MG63 (cell line): ENCODE measurements around the gene KCNQ1. TPM values are rescaled to one million over a fixed set of nuclear protein-coding genes. Genes with fewer than 3 reads are reported as not detected.
"Not testable (repeated sequence)": the region's sequence is repeated elsewhere in the genome, so short reads cannot be mapped to it uniquely, and the experiment has no call there.

Experiments
- DNase-seq: peaks from one replicate; pipeline ENCODE4 v3.0.0-alpha.2; 2020
- H3K27me3 ChIP-seq: fragments of 250-450 bp; sonication (Bioruptor Pico); 2 replicates; pipeline ENCODE4 v1.5.1; 2020; ENCODE audit warnings: mild to moderate bottlenecking, moderate library complexity
- H3K36me3 ChIP-seq: fragments of 250-450 bp; sonication (Bioruptor Pico); 2 replicates; pipeline ENCODE4 v1.5.1; 2020; ENCODE audit warnings: mild to moderate bottlenecking, moderate library complexity
- H3K4me3 ChIP-seq: fragments of 250-450 bp; sonication (Bioruptor Pico); 2 replicates; pipeline ENCODE4 v1.5.1; 2020; ENCODE audit warnings: mild to moderate bottlenecking, moderate library complexity
- H3K9me3 ChIP-seq: fragments of 250-450 bp; sonication (Bioruptor Pico); 2 replicates; pipeline ENCODE4 v1.5.1; 2020; ENCODE audit warnings: mild to moderate bottlenecking, moderate library complexity
- total RNA-seq: library from RNA; depleted of rRNA; stranded (reverse); fragments of >200 nt; shearing (Covaris generic); gene quantifications from 2 replicates; pipeline ENCODE4 v1.2.3, GENCODE V29; 2014; ENCODE audit warnings: low replicate concordance

The KCNQ1 gene
- total RNA-seq, 1 experiment from 2014 or later: not detected

DNA sequence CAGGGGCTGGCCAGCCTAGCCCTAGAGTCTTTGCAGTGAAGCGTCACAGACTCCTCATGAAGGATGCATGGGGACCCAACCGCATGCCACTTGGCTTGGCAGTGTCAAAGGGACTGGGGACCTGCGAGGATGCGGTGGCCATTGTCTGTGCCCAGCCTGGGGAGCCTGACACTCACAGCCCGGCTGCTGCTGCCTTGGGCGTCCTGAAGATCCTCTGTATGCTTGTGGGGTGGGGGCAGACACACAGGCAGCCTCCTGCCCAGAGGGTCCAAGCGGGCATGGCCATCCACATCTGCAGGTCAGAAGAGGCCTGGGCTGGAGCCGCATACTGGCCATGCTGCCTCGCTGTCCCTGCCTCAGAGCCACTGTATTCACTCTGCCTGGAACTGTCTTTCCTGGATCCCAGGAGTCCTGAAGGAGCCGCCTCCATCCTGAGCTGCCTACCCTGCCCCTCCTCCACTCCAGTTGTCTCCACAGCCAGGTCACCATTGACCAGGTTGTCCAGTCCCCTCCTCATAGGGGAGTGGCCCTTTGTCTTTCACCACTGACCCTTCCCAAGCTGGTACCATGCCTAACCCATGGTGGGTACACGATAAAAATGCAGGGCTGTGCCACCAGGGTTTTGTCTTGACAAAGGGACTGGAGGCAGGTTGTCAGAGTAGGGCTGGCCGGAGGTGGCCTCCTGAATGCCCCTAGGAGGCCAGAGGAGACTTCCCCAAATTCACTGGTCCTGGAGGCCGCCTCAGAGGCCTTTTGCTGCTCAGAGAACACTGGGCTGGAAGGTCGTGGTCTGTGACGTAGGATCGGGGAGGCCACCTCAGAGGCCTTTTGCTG lies 148.0 kb downstream of the KCNQ1 start:
- Histone ChIP-seq H3K9me3 (no peaks in the 10 kb centered on the region), H3K4me3 (no peak overlapping the region), H3K27me3 (no peaks in the 10 kb centered on the region), H3K36me3 (no peaks in the 10 kb centered on the region)
- no peak for DNase-seq

- no peaks in the 10 kb centered on the region for H3K9me3 ChIP-seq
- H3K36me3 ChIP-seq: no peaks in the 10 kb centered on the region
- no peak for DNase-seq
- no peak overlapping the region for H3K4me3 ChIP-seq
- no peaks in the 10 kb centered on the region for H3K27me3 ChIP-seq
These were observed 148.7 kb downstream of the KCNQ1 start for GRCh38 chr11:2593393-2593950.

GRCh38 chr11:2594267-2594666 lies 149.5 kb downstream of the KCNQ1 start:
- no peak for DNase-seq
- no peaks in the 10 kb centered on the region for H3K27me3 ChIP-seq
- H3K4me3 ChIP-seq: no peak overlapping the region
- H3K9me3 ChIP-seq: no peaks in the 10 kb centered on the region
- no peaks in the 10 kb centered on the region for H3K36me3 ChIP-seq

- no peaks in the 10 kb centered on the region for H3K36me3 ChIP-seq
- no peaks in the 10 kb centered on the region for H3K27me3 ChIP-seq
- H3K9me3 ChIP-seq: no peaks in the 10 kb centered on the region
- DNase-seq: no peak
- no peak overlapping the region for H3K4me3 ChIP-seq
These were observed 150.4 kb downstream of the KCNQ1 start for GRCh38 chr11:2595204-2595603.

- H3K4me3 ChIP-seq: no peak overlapping the region
- H3K36me3 ChIP-seq: no peaks in the 10 kb centered on the region
- no peak for DNase-seq
- no peaks in the 10 kb centered on the region for H3K9me3 ChIP-seq
- H3K27me3 ChIP-seq: no peaks in the 10 kb centered on the region
These were observed 154.9 kb downstream of the KCNQ1 start for GRCh38 chr11:2599561-2600189.

DNA sequence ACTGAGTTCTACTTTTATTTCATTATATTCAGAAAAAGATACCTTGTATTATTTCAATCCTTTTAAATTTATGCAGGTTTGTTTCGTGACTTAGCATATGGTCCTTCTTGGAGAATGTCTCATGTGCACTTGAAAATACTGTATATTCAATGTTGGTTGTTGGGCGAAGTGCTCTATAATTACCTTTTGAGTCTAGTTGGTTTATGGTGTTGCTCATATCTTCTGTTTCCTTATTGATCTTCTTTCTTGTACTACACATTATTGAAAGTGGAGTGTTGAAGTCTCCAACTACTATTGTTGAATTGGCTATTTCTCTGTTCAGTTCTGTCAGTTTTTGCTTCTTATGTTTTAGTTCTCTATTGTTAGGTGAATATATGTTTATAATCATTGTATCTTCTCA lies 164.5 kb downstream of the KCNQ1 start:
- DNase-seq: no peak
- Histone ChIP-seq H3K36me3 (no peaks in the 10 kb centered on the region), H3K27me3 (no peaks in the 10 kb centered on the region), H3K4me3 (no peak overlapping the region), H3K9me3 (no peaks in the 10 kb centered on the region)

DNA sequence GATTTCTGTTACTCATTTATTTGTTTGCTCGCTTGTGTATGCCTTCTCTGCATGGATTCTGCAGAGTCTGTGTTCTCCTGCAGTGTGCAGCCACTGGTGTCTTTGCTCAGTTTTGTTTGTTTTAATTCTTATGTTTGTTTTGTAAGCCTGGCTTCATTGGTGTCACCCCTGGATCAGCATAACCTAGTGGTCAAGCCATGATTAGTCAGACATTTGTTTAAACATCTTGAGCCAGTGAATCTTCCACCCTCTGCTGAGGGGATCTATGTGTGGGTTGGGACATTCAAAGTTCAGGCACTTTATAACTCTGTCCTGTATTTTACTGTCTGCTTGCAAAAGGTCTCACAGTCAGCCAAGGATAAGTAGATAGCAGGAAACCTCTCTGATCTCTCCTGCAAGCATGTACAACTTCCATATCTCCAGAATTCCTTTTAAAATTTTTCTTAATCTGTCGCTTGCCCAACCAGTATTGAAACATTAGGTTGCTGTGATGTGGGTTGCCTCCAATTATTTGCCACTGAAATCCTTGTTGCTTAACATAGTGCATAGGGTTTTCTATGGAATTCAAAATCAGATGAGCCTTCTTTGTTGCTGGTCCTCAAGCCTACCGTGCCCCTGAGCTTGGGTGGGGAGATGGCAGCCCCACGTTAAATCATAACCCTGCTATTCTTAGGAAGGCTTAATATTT lies 168.2 kb downstream of the KCNQ1 start:
- no peak for DNase-seq
- Histone ChIP-seq H3K36me3 (no peaks in the 10 kb centered on the region), H3K4me3 (no peak overlapping the region), H3K27me3 (no peaks in the 10 kb centered on the region), H3K9me3 (peaks cover 6% of the 10 kb centered on the region; the same call in 1 of the 2 replicates)

- no peak overlapping the region for H3K4me3 ChIP-seq
- no peaks in the 10 kb centered on the region for H3K36me3 ChIP-seq
- H3K27me3 ChIP-seq: no peaks in the 10 kb centered on the region
- H3K9me3 ChIP-seq: peaks cover 13% of the 10 kb centered on the region
- no peak for DNase-seq
These were observed 177.1 kb downstream of the KCNQ1 start for GRCh38 chr11:2621894-2622293.

GRCh38 chr11:2625183-2625582 lies 180.4 kb downstream of the KCNQ1 start:
- no peak for DNase-seq
- no peaks in the 10 kb centered on the region for H3K36me3 ChIP-seq
- peaks cover 27% of the 10 kb centered on the region for H3K9me3 ChIP-seq
- no peaks in the 10 kb centered on the region for H3K27me3 ChIP-seq
- H3K4me3 ChIP-seq: no peak overlapping the region

DNA sequence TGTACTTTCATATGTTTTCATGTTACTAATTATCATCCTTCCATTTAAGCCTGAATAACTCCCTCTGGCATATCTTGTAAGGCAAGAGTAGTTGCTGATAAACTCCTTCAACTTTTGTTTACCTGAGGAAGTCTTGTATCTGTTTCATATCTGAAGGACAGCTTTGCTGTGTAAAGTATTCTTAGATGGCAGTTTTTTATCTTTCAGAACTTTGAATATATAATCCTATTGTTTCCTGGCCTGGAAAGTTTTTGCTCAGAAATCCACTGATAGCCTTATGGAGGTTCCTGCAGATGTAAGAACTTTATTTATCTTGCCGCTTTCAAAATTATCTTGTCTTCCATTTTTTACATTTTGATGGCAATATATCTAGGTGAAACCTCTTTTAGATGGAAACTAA lies 185.9 kb downstream of the KCNQ1 start:
- DNase-seq: no peak
- Histone ChIP-seq H3K9me3 (peaks cover 45% of the 10 kb centered on the region), H3K4me3 (no peak overlapping the region), H3K36me3 (no peaks in the 10 kb centered on the region), H3K27me3 (no peaks in the 10 kb centered on the region)

DNA sequence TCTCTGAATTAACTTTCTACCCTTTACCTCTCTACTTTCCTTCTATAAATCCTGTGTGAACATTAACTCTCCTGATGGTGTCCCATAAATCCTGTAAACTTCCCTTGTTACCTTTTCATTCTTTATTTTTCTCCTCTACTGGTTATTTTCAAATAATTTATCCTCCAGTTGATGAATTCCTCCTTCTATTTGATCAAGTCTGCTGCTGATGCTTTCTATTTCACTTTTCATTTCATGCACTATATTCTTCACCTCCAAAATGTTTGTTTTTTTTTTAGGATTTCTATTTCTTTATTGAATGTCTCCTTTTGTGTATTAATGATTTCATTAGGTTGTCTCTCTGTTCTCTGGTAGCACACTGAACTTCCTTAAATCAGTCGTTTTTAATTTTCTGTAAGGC lies 186.4 kb downstream of the KCNQ1 start:
- Histone ChIP-seq H3K36me3 (no peaks in the 10 kb centered on the region), H3K27me3 (no peaks in the 10 kb centered on the region), H3K4me3 (no peak overlapping the region), H3K9me3 (peaks cover 47% of the 10 kb centered on the region)
- no peak for DNase-seq

GRCh38 chr11:2639763-2640162 lies 195.0 kb downstream of the KCNQ1 start:
- H3K4me3 ChIP-seq, H3K36me3 ChIP-seq, H3K27me3 ChIP-seq, DNase-seq: not testable (repeated sequence)
- H3K9me3 ChIP-seq: peaks cover 31% of the 10 kb centered on the region

- no peak overlapping the region for H3K4me3 ChIP-seq
- no peak for DNase-seq
- no peaks in the 10 kb centered on the region for H3K27me3 ChIP-seq
- peaks cover 34% of the 10 kb centered on the region for H3K9me3 ChIP-seq
- H3K36me3 ChIP-seq: no peaks in the 10 kb centered on the region
These were observed 196.8 kb downstream of the KCNQ1 start for GRCh38 chr11:2641623-2642022.

DNA sequence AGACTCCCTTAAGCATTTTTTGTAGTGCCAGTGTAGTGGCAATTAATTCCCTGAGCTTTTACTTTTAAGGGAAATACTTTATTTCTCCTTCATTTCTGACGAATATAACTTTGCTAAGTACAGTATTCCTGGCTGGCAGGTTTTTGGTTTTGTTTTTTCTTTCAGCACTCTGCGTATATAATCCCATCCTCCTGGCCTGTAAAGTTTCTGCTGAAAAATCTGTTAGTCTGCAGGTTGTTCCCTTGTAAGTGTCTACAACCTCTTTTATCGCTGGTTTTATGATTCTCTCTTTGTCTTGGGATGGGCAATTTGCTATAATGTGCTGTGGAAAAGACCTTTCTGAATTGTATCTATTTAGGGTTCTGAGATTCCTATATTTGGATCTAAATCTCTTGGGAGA lies 198.9 kb downstream of the KCNQ1 start:
- Histone ChIP-seq H3K9me3 (peaks cover 50% of the 10 kb centered on the region), H3K36me3 (no peaks in the 10 kb centered on the region), H3K4me3 (no peak overlapping the region), H3K27me3 (no peaks in the 10 kb centered on the region)
- no peak for DNase-seq

GRCh38 chr11:2644844-2645778 lies 200.3 kb downstream of the KCNQ1 start:
- H3K9me3 ChIP-seq: peaks cover 61% of the 10 kb centered on the region
- H3K36me3 ChIP-seq: no peaks in the 10 kb centered on the region
- H3K27me3 ChIP-seq: no peaks in the 10 kb centered on the region
- no peak overlapping the region for H3K4me3 ChIP-seq
- DNase-seq: no peak

DNA sequence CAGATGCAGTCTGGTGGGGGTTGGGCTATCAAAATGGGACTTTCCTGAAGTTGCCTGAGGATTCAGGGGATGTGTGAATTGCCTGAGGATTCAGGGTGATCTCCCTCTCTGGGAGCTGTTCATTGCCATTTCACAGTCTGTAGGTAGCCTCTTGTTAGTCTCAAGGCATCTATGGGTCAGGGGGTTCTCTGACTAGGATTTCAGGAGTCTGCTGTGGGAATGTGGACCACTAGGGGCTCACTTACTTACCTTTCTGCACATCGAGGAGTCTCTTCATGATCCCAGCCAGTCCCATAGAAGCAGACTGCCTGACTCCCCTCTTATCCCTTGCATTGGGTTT lies 200.9 kb downstream of the KCNQ1 start:
- H3K27me3 ChIP-seq: no peaks in the 10 kb centered on the region
- no peak overlapping the region for H3K4me3 ChIP-seq
- H3K9me3 ChIP-seq: peaks cover 64% of the 10 kb centered on the region
- H3K36me3 ChIP-seq: no peaks in the 10 kb centered on the region
- no peak for DNase-seq
